ENCODE results near the gene AGFG2.
A peak's percentile ranks its signal among the peaks of the same experiment; 100 is the strongest.
"Not testable (repeated sequence)": the region's sequence is repeated elsewhere in the genome, so short reads cannot be mapped to it uniquely, and the experiment has no call there.

AGFG2 gene

DNA sequence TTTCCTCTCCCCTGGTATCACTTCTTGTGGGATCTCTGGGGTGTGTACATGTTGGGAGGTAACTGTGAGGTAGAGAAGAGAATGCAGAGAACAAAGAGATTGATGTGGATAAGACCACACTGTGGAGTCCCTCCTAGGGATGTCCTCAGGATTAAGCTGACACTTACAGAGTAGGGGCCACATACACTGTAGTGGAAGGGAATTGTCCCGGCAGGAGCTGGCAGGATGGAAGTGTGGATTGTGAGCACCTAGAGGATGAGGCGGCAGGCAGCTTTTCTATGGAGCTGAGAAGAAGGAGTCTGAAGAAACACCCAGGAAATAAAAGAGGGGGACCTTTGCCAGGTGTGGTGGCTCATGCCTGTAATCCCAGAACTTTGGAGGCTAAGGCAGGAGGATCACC lies 13.5 kb downstream of the AGFG2 start:
- no peak for DNase-seq (ENCODE audit: low read depth in 2 of 2)

GRCh38 chr7:100553032-100553431 lies 14.0 kb downstream of the AGFG2 start:
- DNase-seq (ENCODE audit: low read depth in 2 of 2), result no peak

DNA sequence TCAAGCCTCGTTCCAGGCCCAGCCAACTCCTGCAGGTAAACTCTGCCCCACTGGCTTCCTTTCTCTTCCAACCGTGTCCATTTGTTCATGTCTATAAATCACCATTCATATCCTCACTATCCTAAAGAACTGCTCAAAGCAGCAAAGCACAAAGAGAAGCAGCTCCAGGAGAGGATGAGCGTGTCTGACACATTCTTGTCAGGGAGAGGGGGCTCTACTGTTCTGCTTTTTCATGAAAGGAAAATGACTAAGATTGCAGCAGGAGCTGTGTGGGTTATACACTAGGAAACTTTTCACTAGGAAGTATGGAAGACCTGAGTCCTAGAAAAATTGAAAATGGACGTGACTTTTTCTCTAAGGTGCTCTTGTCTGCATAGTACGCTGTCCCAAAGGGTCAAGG lies 16.7 kb downstream of the AGFG2 start:
- no peak for DNase-seq (ENCODE audit: low read depth in 2 of 2)

- DNase-seq (ENCODE audit: low read depth in 2 of 2), result no peak
Observed at GRCh38 chr7:100556541-100556940, 17.5 kb downstream of the AGFG2 start.

- no peak for DNase-seq (ENCODE audit: low read depth in 2 of 2)
Observed at GRCh38 chr7:100559127-100559526, 20.1 kb downstream of the AGFG2 start.

DNA sequence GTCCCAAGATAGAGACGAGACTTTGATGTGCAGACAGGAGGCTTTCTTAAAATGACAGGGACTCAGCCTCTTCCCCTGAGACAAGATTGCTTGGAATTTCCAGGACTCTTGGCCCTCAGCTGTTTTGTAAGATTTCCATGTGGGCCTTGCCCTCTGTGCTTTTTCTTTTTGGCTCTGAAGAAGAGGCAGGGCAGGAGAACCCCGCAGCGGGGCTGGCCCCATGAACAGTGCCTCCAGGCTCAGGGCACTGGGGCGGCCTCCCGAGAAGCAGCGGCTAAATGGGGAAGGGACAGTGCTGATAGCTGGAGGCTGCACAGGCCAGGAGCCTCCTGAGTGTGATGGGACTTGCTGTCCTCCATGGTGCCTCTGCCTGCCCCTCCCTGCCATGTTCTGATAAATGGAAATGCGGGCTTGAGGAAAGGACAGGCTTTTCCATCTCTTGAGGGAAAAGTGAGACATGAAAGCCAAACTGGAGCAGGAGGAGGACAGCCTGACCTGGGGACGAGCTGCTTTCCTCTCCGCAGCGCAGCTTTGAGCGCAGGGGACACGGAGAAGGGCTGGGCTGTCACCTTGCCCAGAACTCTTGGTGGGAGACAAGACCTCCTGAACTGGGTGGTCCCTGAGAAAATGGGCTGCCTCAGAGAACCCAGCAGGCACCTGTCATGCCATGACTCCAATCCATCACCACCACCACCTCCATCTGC lies 22.6 kb downstream of the AGFG2 start:
- DNase-seq (ENCODE audit: low read depth in 2 of 2), result no peak

- no peak for DNase-seq (ENCODE audit: low read depth in 2 of 2)
Observed at GRCh38 chr7:100562195-100563099, 23.4 kb downstream of the AGFG2 start.

- DNase-seq (ENCODE audit: low read depth in 2 of 2), result no peak
Observed at GRCh38 chr7:100563100-100563564, 24.1 kb downstream of the AGFG2 start.

DNA sequence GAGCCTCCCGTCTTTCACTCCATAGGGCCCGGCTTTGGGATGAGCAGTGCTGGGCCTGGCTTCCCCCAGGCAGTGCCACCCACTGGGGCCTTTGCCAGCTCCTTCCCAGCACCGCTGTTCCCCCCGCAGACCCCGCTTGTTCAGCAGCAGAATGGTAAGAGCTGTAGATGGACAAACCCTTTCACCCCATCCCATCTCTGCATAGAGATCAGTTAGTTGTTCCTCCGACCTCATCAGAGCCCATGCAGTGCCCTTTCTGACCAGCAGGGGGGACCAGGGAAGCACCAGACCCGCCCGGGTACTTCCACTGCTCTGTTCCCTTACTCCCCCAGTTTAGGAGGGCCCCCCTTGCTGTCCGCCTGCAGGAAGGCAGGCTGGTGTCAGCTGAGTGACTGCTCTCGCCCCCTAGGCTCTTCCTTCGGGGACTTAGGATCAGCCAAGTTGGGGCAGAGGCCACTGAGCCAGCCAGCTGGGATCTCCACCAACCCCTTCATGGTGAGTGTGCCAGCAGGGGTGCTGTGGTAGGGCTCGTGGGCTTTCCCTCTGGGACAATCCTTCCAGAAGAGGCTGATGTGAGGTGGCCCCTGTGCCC lies 24.9 kb downstream of the AGFG2 start:
- DNase-seq (ENCODE audit: low read depth in 2 of 2), result peak; percentile 63 to 71

DNA sequence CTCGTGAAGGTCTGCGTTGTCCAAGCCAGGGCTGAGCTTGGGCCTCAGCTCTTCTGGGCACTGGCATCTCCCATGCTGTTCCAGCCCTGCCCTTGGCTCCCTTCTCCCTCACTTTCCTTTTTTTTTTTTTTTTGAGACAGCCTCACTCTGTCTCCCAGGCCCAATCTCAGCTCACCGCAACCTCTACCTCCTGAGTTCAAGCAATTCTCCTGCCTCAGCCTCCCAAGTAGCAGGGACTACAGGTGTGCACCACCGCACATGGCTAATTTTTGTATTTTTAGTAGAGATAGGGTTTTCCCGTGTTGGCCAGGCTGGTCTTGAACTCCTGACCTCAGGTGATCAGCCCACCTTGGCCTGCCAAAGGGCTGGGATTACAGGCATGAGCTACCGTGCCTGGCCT lies 25.4 kb downstream of the AGFG2 start:
- DNase-seq (ENCODE audit: low read depth in 2 of 2), result not testable (repeated sequence)

DNA sequence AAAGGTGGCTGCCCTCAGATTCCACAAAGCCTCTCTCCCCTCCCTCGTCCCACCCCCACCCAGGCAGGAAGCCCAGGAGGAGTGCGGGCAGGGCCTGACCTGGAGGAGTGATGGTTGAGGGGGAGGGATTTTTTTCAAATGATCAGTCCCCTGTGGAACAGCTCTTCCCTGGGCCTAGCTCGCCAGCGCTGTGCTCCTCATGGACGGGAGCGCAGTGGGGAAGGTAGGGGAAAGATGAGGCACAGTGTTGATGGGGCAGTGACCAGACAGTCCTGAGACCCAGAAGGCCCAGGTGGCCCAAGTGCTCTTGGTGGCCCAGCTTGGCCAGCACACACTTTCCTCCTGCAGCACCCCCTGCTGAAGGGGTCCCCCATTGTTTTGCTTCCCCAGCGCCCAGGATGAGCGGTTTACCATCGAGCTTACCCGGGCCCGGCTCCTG lies 26.1 kb downstream of the AGFG2 start:
- no peak for DNase-seq (ENCODE audit: low read depth in 2 of 2)

DNA sequence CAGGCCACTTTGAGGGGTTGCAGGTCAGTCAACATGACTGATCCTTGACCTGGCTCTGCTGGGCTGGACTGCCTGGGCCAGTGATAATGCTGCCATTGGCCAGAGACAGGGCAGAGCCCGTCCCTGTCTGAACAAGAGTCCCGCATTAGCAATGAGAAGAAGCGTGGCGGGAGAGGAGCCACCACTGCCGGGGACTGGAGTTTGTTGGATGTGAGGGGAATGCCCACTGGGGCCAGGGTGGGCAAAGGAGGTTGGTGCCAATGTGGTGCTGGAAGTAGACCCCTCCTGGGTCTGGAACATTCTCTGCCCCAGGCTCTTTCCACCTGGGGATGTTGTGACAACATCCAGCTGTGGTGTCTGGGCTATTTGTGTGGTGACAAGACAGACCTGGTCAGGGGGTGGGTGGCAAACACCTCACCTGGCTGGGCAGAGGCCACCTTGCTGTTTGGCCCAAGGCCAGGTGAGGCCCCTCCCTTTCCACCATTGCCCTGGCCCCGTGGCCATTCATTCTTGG lies 27.1 kb downstream of the AGFG2 start:
- DNase-seq (ENCODE audit: low read depth in 2 of 2), result no peak

GRCh38 chr7:100567031-100567730 lies 28.2 kb downstream of the AGFG2 start:
- DNase-seq (ENCODE audit: low read depth in 2 of 2), result no peak

DNA sequence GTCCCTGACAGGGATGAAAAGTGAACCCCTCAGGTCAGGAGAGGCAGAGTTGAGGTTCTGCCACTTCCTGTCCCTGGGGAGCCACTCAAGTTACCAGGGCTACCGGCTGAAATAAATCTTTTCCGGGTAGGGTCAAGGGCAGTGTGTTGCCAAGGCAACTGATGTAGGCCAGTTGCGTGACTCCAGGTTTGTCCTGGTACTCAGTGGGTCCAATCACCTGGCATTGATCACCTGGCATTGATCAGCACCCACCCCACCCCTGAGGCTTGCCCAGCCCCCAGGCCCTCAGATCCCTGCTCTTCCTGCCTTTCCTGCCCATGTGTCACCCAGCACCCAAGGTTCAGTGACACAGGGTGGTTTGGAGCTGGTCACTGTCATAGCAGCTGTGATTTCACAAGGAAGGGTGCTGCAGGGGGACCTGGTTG lies 28.8 kb downstream of the AGFG2 start:
- no peak for DNase-seq (ENCODE audit: low read depth in 2 of 2)

DNA sequence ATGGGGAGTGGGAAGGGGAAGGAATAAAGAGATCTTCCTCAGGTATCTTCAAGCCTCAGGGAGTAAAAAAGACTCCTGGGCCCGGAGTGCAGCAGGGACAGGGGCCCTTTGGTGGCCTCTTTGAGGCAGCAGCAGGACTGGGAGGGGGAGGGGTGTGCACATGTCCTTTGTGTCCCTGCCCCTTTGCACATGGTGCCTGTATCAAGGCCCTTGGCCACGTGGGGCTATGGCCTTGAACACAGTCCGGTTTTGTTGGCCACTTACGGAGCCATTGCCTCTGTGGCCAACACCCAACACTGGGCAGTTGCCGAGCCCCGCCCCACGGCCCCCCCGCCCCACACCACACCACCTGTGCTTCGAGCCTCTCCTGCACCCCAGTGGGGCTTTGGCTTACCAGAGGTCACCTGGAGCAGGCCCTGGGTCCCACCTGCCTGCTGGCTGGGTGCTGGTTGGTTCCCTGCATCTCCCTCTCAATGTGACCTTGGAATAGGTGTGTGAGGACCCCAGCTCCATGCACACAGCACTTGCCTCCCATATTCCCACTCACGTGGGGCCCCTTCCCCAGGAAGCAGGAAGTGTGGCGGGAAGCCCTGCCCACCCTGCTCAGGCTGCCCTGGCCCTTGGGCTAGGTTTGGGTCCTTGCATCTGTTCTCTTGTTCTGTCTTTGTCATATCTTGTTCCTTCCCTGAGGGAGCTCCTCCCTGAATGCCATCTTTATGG lies 29.3 kb downstream of the AGFG2 start:
- DNase-seq (ENCODE audit: low read depth in 2 of 2), result no peak

DNA sequence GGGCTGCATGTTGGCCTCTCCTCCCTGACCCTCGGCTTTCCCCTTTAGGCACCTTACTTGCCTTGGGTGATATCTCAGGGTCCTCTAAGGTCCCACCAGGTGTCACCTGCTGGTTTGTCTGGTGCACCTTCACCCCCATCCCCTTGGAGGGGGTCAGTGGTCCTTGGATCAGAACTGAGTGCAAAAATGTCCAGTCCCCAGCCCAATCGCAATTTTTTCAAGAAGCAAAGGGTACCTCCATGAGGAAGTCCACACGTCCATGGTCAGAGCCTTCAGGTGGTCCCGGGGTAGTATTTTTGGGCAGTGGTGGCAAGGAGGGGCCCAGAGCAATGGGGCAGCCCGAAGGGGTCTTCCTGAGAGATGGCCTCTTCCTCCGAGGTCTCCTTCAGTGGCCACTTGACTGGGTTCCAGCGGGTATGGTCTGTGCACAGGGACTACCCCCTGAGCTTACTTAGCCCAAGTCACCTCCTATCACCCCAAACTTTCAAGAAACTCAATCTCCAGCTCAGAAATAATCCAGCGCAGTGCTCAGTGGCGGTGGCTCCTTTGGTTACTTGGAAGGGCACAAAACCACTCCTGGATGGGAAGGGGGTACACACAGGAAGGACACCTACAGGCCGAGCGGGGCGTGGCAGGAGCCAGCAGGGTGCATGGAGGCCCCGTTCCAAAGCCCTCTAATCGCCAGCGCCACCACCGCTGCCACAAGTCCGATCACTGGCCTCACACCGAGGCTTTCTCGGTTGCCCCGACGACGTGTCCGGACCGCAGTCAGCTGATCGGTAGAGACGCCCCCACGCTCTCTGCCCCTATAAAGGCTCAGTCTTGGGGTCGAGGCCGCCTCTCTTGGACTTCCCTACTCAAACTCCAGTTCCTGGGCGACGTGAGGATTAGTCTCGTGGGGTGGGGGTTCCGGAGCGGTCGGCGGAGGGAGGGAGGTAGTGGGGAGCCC lies 30.2 kb downstream of the AGFG2 start:
- no peak for DNase-seq (ENCODE audit: low read depth in 2 of 2)

DNA sequence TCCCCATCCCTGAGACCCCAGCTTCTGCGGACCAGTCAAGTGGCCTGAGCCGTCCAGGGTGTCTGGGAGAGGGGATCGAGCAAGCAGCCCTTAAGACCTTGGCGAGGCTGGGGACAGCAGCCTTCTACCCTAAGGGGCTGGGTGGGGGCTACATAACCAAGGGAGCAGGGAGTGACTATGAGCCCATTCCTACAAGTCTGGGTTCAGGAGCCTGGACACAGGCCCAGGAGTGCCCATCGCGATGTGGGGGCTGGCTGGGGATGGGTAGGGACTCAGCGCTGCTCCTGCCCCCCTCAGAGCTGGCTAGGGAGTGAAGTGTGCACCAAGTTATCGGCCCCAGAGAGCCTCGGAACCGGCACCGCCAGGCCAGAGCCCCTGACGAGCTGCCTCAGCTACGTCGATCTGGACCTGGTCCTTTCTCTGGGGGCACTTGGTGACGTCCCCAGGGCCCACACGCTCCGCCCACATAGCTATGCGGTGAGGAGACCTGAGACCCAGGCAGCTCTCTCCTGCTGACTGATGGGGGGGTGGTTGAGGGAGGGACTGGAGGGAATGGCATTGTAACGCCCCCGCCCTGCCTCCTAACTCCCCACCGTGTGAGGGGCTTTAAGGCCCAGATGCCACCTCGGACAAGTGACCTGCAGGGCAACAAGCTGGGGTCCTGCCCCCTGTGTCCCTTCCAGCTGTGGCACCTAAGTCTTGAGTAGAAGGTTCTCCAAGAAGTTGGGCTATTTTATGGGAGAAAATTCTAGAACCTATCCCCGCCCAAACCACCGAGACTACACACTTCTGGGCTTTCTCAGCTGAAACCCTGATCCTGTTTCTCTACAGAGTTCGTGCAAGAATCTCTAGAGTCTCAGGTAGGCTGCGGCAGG lies 32.2 kb downstream of the AGFG2 start:
- DNase-seq (ENCODE audit: low read depth in 2 of 2), result no peak

DNA sequence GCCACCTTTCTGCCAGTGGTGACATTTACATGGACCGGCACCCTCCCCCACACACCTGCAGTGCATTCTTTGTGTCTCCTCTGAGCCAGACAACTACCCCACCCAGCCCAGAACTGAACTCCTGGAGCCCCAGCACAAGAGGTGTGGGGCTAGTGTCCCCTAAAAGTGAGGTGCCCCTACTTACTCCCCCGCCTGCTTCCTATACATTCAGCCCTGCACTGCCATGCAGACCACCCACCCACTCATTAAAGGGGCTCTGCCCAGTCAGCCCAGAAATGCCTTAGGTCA lies 32.8 kb downstream of the AGFG2 start:
- no peak for DNase-seq (ENCODE audit: low read depth in 2 of 2)

All from stimulated activated CD8-positive, alpha-beta memory T cell treated with anti-CD3 and anti-CD28 coated beads, Interleukin-15, amount 100 ng/mL, for 4 hours (primary cell).